Neural progenitor cell (in vitro differentiated cells): ENCODE data around the gene SEMA3B. TPM values are rescaled to one million over a fixed set of nuclear protein-coding genes. Genes with fewer than 3 reads are reported as not detected.

Experiments
- DNase-seq: peaks from one replicate; pipeline ENCODE4 v3.0.0-alpha.2; 2016; ENCODE audit warnings: low spot score
- H2AFZ ChIP-seq: fragments of 200-600 bp; sonication (generic); replicated peaks from 2 replicates; pipeline ENCODE4 v1.6.1; 2016; ENCODE audit warnings: antibody characterized with exemption
- H3F3A ChIP-seq: fragments of 200-600 bp; sonication (generic); 2 replicates; pipeline ENCODE4 v1.6.1; 2016; ENCODE audit warnings: antibody characterized with exemption, low read depth
- H3K27ac ChIP-seq: fragments of 200-600 bp; sonication (generic); 2 replicates; pipeline ENCODE4 v1.5.1; 2016; ENCODE audit warnings: mild to moderate bottlenecking
- H3K27me3 ChIP-seq: fragments of 200-600 bp; sonication (generic); 2 replicates; pipeline ENCODE4 v1.6.1; 2016; ENCODE audit warnings: mild to moderate bottlenecking, moderate library complexity
- H3K36me3 ChIP-seq: fragments of 200-600 bp; sonication (generic); 2 replicates; pipeline ENCODE4 v1.5.1; 2016
- H3K4me1 ChIP-seq: fragments of 200-600 bp; sonication (generic); 2 replicates; pipeline ENCODE4 v1.6.1; 2016; ENCODE audit warnings: mixed run types
- H3K4me2 ChIP-seq: fragments of 200-600 bp; sonication (generic); 2 replicates; pipeline ENCODE4 v1.6.1; 2016
- H3K4me3 ChIP-seq: fragments of 200-600 bp; sonication (generic); 2 replicates; pipeline ENCODE4 v1.5.1; 2016
- H3K79me2 ChIP-seq: fragments of 200-600 bp; sonication (generic); 2 replicates; pipeline ENCODE4 v1.6.1; 2016; ENCODE audit warnings: low read depth
- H3K9ac ChIP-seq: fragments of 200-600 bp; sonication (generic); 2 replicates; pipeline ENCODE4 v1.6.1; 2016
- H3K9me3 ChIP-seq: fragments of 200-600 bp; sonication (generic); 2 replicates; pipeline ENCODE4 v1.5.1; 2016; ENCODE audit warnings: low read depth
- H4K20me1 ChIP-seq: fragments of 200-600 bp; sonication (generic); 2 replicates; pipeline ENCODE4 v1.6.1; 2016; ENCODE audit warnings: low read depth
- H3K27ac Mint-ChIP-seq: 3 replicates; pipeline ENCODE4 v1.8.0; 2021; ENCODE audit warnings: mixed read lengths
- H3K27me3 Mint-ChIP-seq: 2 replicates; pipeline ENCODE4 v1.8.0; 2022; ENCODE audit warnings: low read depth, mild to moderate bottlenecking, inconsistent platforms, moderate library complexity, mixed read lengths; ENCODE audit not compliant: insufficient read depth
- H3K36me3 Mint-ChIP-seq: 3 replicates; pipeline ENCODE4 v1.8.0; 2021; ENCODE audit warnings: mixed read lengths
- H3K4me1 Mint-ChIP-seq: 3 replicates; pipeline ENCODE4 v1.8.0; 2021; ENCODE audit warnings: mixed read lengths
- H3K4me3 Mint-ChIP-seq: 3 replicates; pipeline ENCODE4 v1.8.0; 2021; ENCODE audit warnings: mild to moderate bottlenecking, moderate library complexity, mixed read lengths
- H3K9me3 Mint-ChIP-seq: 3 replicates; pipeline ENCODE4 v1.8.0; 2020; ENCODE audit warnings: mixed read lengths
- EZH2 ChIP-seq: fragments of 200-600 bp; sonication (generic); IDR thresholded peaks from 2 replicates; pipeline ENCODE4 v1.6.1; 2017; ENCODE audit warnings: antibody characterized with exemption, mild to moderate bottlenecking, moderate library complexity
- EZH2phosphoT487 ChIP-seq: fragments of 200-600 bp; sonication (generic); IDR thresholded peaks from 2 replicates; pipeline ENCODE4 v1.6.1; 2017; ENCODE audit warnings: antibody characterized with exemption
- microRNA-seq: library from miRNA; unstranded; fragments of <30 nt; microRNA quantifications from one replicate; pipeline ENCODE4, GENCODE V29; 2016
- small RNA-seq: library from RNA; depleted of rRNA; stranded (forward); fragments of <200 nt; gene quantifications from one replicate; pipeline ENCODE3, GENCODE V24; 2015
- total RNA-seq: library from RNA; depleted of rRNA; stranded (reverse); fragments of >200 nt; gene quantifications from 2 replicates; pipeline ENCODE4 v1.2.3, GENCODE V29; 2015; ENCODE audit warnings: low replicate concordance
- TF ChIP-seq, protein P1 (sequence below): fragments of 200-600 bp; sonication (generic); IDR thresholded peaks from 2 replicates; pipeline ENCODE4 v1.5.1; 2017; ENCODE audit warnings: antibody characterized with exemption, mild to moderate bottlenecking

The SEMA3B gene
- total RNA-seq, 1 donor from 2014 or later: 0.80 TPM

DNA sequence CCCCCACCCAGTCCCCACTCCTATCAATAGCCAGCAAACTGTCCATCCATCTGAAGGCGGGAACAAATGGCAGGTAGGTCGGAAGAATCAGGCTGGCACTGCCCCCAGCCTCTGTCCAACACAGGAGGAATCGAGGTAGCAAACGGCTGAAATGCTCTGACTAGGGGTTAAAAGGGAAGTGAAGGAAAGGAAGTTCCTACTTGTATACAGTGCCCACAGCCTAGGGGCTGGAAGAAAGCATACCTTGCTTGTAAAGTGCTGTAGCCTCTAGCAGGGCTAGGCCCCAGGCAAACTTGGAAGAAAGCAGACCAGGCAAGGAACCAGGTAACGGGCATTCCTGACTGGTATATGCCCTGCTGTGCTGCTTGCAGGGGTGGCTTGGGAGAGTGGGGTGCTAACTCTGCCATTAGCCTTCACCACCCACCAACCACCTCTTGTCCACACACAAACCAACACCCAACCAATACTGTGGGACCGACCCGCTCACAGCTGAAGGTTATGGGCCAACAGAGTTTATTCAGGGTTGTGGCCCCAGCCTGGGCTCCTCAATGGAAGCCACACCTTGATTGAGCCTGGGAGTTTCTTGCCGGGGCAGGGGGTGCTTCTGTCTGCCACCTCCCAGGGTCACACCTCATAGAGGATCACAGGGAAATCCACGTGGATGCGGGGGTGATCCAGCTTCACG, 56.7 kb downstream of the SEMA3B start:
- no peak for DNase-seq
- peaks cover 20% of the 10 kb centered on the region for H3K4me1 ChIP-seq
- H4K20me1 ChIP-seq: peaks cover 14% of the 10 kb centered on the region
- H3K36me3 ChIP-seq: no peaks in the 10 kb centered on the region
- peaks cover 44% of the 10 kb centered on the region for H3F3A ChIP-seq
- no peak overlapping the region for H3K4me3 ChIP-seq
- peaks cover 19% of the 10 kb centered on the region for H3K79me2 ChIP-seq
- H3K27ac ChIP-seq: no peak overlapping the region
- no peaks in the 10 kb centered on the region for H3K27me3 ChIP-seq
- H3K4me3 Mint-ChIP-seq: peak overlapping the region; percentile 95
- no peak overlapping the region for H2AFZ ChIP-seq
- H3K9ac ChIP-seq: no peak overlapping the region
- H3K36me3 Mint-ChIP-seq: no peaks in the 10 kb centered on the region
- H3K9me3 Mint-ChIP-seq: no peaks in the 10 kb centered on the region
- peaks cover 4% of the 10 kb centered on the region for H3K27me3 Mint-ChIP-seq
- H3K27ac Mint-ChIP-seq: no peak overlapping the region
- H3K4me1 Mint-ChIP-seq: peaks cover 36% of the 10 kb centered on the region
- no peak for TF ChIP-seq EZH2phosphoT487
- no peak for TF ChIP-seq EZH2
- TF ChIP-seq, protein P1, sequence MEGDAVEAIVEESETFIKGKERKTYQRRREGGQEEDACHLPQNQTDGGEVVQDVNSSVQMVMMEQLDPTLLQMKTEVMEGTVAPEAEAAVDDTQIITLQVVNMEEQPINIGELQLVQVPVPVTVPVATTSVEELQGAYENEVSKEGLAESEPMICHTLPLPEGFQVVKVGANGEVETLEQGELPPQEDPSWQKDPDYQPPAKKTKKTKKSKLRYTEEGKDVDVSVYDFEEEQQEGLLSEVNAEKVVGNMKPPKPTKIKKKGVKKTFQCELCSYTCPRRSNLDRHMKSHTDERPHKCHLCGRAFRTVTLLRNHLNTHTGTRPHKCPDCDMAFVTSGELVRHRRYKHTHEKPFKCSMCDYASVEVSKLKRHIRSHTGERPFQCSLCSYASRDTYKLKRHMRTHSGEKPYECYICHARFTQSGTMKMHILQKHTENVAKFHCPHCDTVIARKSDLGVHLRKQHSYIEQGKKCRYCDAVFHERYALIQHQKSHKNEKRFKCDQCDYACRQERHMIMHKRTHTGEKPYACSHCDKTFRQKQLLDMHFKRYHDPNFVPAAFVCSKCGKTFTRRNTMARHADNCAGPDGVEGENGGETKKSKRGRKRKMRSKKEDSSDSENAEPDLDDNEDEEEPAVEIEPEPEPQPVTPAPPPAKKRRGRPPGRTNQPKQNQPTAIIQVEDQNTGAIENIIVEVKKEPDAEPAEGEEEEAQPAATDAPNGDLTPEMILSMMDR: no peak
- H3K9me3 ChIP-seq: no peaks in the 10 kb centered on the region
- H3K4me2 ChIP-seq: no peak overlapping the region

DNA sequence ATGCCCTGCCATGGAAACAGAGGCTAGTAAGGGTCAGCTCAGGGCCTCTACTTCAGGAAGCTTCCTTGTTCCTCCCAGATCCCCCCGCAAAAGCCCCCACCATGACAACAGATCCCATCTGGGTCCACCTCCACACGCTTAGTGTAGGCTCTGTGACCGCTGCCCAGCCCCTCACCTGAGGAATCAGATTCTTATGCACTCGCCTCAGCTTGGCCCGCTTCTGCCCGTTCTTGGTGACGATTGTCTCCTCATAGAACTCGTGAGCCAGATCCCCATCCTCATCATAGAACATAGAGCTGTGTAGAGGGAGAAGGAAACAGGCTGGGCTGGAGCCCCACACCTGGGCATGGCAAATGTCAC, 57.2 kb downstream of the SEMA3B start:
- Histone ChIP-seq H3K4me1 (peaks cover 20% of the 10 kb centered on the region), H3K4me3 (no peak overlapping the region), H3K27ac (no peak overlapping the region), H3K9ac (no peak overlapping the region), H3K36me3 (no peaks in the 10 kb centered on the region), H4K20me1 (peaks cover 12% of the 10 kb centered on the region), H3F3A (peaks cover 42% of the 10 kb centered on the region), H2AFZ (no peak overlapping the region), H3K27me3 (no peaks in the 10 kb centered on the region), H3K4me2 (no peak overlapping the region), H3K9me3 (no peaks in the 10 kb centered on the region), H3K79me2 (peaks cover 17% of the 10 kb centered on the region)
- H3K36me3 Mint-ChIP-seq: peaks cover 1% of the 10 kb centered on the region
- no peak overlapping the region for H3K27ac Mint-ChIP-seq
- TF ChIP-seq, protein P1: no peak
- no peak for TF ChIP-seq EZH2phosphoT487
- no peaks in the 10 kb centered on the region for H3K9me3 Mint-ChIP-seq
- DNase-seq: no peak
- H3K4me3 Mint-ChIP-seq: peak overlapping the region; percentile 95
- peaks cover 5% of the 10 kb centered on the region for H3K27me3 Mint-ChIP-seq
- peaks cover 35% of the 10 kb centered on the region for H3K4me1 Mint-ChIP-seq

DNA sequence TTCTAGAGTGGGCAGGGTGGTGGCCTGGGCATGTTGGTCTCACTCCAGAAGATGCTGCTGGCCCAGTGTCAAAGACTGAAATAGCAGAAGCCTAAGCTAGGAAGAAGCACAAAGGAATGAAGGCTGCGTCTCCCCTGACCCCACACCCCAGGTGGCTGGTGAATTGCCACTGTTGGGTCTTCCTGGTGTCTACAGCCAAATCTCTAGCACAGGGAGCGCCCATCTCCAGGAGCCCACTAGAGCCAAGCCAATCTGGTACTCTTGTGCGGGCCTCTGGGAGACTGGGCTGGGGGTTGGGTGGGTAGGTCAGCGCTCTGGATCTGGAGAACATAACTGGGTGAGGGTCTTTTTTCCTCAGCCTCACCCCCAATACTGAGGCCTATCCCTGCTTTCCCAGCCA, 58.2 kb downstream of the SEMA3B start:
- Histone ChIP-seq H4K20me1 (peaks cover 12% of the 10 kb centered on the region), H3K9ac (peak overlapping the region; percentile 78), H3K4me3 (peak overlapping the region; percentile 82), H3K4me1 (peaks cover 18% of the 10 kb centered on the region), H3K4me2 (peak overlapping the region; percentile 96), H3K36me3 (no peaks in the 10 kb centered on the region), H2AFZ (no peak overlapping the region), H3F3A (peaks cover 38% of the 10 kb centered on the region), H3K9me3 (no peaks in the 10 kb centered on the region), H3K27me3 (no peaks in the 10 kb centered on the region), H3K27ac (no peak overlapping the region), H3K79me2 (peaks cover 17% of the 10 kb centered on the region)
- TF ChIP-seq EZH2phosphoT487: no peak
- TF ChIP-seq, protein P1: no peak
- no peak for TF ChIP-seq EZH2
- peaks cover 2% of the 10 kb centered on the region for H3K36me3 Mint-ChIP-seq
- H3K4me1 Mint-ChIP-seq: peaks cover 35% of the 10 kb centered on the region
- no peaks in the 10 kb centered on the region for H3K9me3 Mint-ChIP-seq
- H3K27me3 Mint-ChIP-seq: peaks cover 6% of the 10 kb centered on the region
- peak overlapping the region; percentile 95 for H3K4me3 Mint-ChIP-seq
- no peak for DNase-seq
- no peak overlapping the region for H3K27ac Mint-ChIP-seq

Small RNA genes within 50 kb of the gene (microRNA-seq; reads per million reads assigned to microRNA genes)
- not detected for gene MIR5787

Small RNA genes within 50 kb of the gene (small RNA-seq; reads per million reads assigned to genes)
- not detected for gene MIR5787

Other genes starting within 250 kb of the SEMA3B start
- gene RBM5, start 180.2 kb upstream of the SEMA3B start, total RNA-seq: 282 and 372 TPM in 2 replicates
- gene SEMA3F, start 113.8 kb upstream of the SEMA3B start, total RNA-seq: 14.5 and 42.5 TPM in 2 replicates
- 0.03 TPM in 1 of 2 replicates, not detected in the other for gene GNAT1, start 77.5 kb upstream of the SEMA3B start, total RNA-seq
- 0.17 and 0.77 TPM in 2 replicates for gene SLC38A3, start 63.9 kb upstream of the SEMA3B start, total RNA-seq
- 249 and 321 TPM in 2 replicates for gene GNAI2, start 32.9 kb upstream of the SEMA3B start, total RNA-seq
- 0.37 TPM in 1 of 2 replicates, not detected in the other for gene LSMEM2, start 9.9 kb downstream of the SEMA3B start, total RNA-seq
- 26.4 and 45.6 TPM in 2 replicates for gene IFRD2, start 23.3 kb downstream of the SEMA3B start, total RNA-seq
- 2.2 and 4.9 TPM in 2 replicates for gene HYAL3, start 30.3 kb downstream of the SEMA3B start, total RNA-seq
- gene NAA80, start 30.3 kb downstream of the SEMA3B start, total RNA-seq: 10.1 and 21.8 TPM in 2 replicates
- gene HYAL1, start 34.4 kb downstream of the SEMA3B start, total RNA-seq: 1.6 and 3.0 TPM in 2 replicates
- gene HYAL2, start 53.6 kb downstream of the SEMA3B start, total RNA-seq: 38.9 and 92.3 TPM in 2 replicates
- 14.9 and 36.1 TPM in 2 replicates for gene TUSC2, start 59.1 kb downstream of the SEMA3B start, total RNA-seq
- 13.7 and 19.5 TPM in 2 replicates for gene RASSF1, start 71.7 kb downstream of the SEMA3B start, total RNA-seq
- 0.37 and 1.7 TPM in 2 replicates for gene ZMYND10, start 76.6 kb downstream of the SEMA3B start, total RNA-seq
- 15.5 and 35.7 TPM in 2 replicates for gene NPRL2, start 81.6 kb downstream of the SEMA3B start, total RNA-seq
- 2.2 and 13.8 TPM in 2 replicates for gene CYB561D2, start 81.7 kb downstream of the SEMA3B start, total RNA-seq
- 6.3 and 28.0 TPM in 2 replicates for gene TMEM115, start 90.4 kb downstream of the SEMA3B start, total RNA-seq
- 4.3 and 9.5 TPM in 2 replicates for gene CACNA2D2, start 234.5 kb downstream of the SEMA3B start, total RNA-seq